ENCODE data around the gene CDC42BPA.

- no peak for TF ChIP-seq CTCF (optimal IDR thresholded peaks at IDR 0.05 in 1 of 3, IDR thresholded peaks at IDR 0.05 in 1 of 3, conservative IDR thresholded peaks at IDR 0.05 in 1 of 3; ENCODE audit: extremely low read depth in 1 of 3, insufficient read depth in 2 of 3, low read length in 3 of 3)
- TF ChIP-seq EZH2 (IDR thresholded peaks at IDR 0.05; ENCODE audit: low read length) = no peak
Measured at GRCh38 chr1:227363825-227364224, 45.5 kb upstream of the CDC42BPA start.
